GM12892 (cell line): ENCODE measurements around the gene EIF3B.

ENCODE experiments used
- POLR2A ChIP-seq: IDR thresholded peaks from 2 replicates; pipeline ENCODE4 v1.6.1; 2011; ENCODE audit warnings: low read depth, low read length, control low read depth
- TAF1 ChIP-seq: IDR thresholded peaks from 2 replicates; pipeline ENCODE4 v1.6.1; 2011; ENCODE audit warnings: low read depth, mild to moderate bottlenecking, control low read depth, low read length, borderline replicate concordance

DNA sequence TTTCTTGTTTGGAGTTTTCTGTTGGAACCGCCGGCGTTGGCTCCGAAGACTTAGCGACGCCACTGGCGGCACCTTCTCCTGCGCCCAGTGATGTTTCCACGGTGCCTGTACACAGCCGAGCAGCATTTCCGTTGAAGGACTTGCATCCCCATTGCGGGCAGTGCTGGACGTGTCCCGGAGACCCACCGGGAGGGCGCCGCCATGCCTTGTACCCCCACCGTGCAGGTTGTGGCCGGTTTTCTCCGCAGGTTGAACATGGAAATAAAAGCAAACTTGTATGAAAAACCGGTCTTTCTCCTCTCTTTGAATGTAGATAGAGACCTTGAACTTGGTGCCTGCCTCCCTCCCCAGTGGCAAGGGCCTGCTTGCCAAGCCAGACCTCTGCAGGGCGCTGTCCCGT, 25.8 kb downstream of the EIF3B start:
- no peak for TF ChIP-seq POLR2A
- TF ChIP-seq TAF1 = no peak
